HepG2 (cell line): ENCODE measurements around the gene SCYL1. TPM values are rescaled to one million over a fixed set of nuclear protein-coding genes. Genes with fewer than 3 reads are reported as not detected.

Source experiments
- GATAD2A ChIP-seq: IDR thresholded peaks from 2 replicates; pipeline ENCODE4 v1.6.1; 2016
- HBP1 ChIP-seq: IDR thresholded peaks from 2 replicates; pipeline ENCODE4 v1.6.1; 2016; ENCODE audit warnings: low read depth, control low read depth
- PHF20 ChIP-seq: sonication (generic); formaldehyde crosslinking; IDR thresholded peaks from 2 replicates; pipeline ENCODE4 v1.5.0; 2020; ENCODE audit warnings: mild to moderate bottlenecking, missing genetic modification reagents
- POLR2G ChIP-seq: fragments of 200-400 bp; formaldehyde crosslinking; IDR thresholded peaks from 2 replicates; pipeline ENCODE4 v1.6.1; 2018; ENCODE audit warnings: mild to moderate bottlenecking, low read depth, low read length, moderate library complexity
- RCOR2 ChIP-seq: IDR thresholded peaks from 2 replicates; pipeline ENCODE4 v1.6.1; 2016; ENCODE audit warnings: missing biosample characterization, missing genetic modification reagents
- SRSF4 ChIP-seq: fragments of 200-400 bp; formaldehyde crosslinking; IDR thresholded peaks from one replicate; pipeline ENCODE4 v1.6.1; 2018; ENCODE audit warnings: mild to moderate bottlenecking, low read depth, low read length, moderate library complexity; ENCODE audit not compliant: poor library complexity, severe bottlenecking
- YEATS4 ChIP-seq: sonication (generic); formaldehyde crosslinking; IDR thresholded peaks from 2 replicates; pipeline ENCODE4 v1.4.0; 2020; ENCODE audit warnings: missing genetic modification reagents, borderline replicate concordance
- ZBTB40 ChIP-seq, 2 experiments: fragments of 450-650 bp in 1 of 2; sonication (generic) in 1 of 2; formaldehyde crosslinking in 1 of 2; IDR thresholded peaks; 2 replicates each; pipeline versions ENCODE4 v1.6.1 to v1.8.0; 2016 to 2022; ENCODE audit warnings: antibody characterized with exemption in 1 of 2, mild to moderate bottlenecking in 1 of 2, missing genetic modification reagents in 1 of 2
- ZNF350 ChIP-seq: sonication (generic); formaldehyde crosslinking; IDR thresholded peaks from 2 replicates; pipeline ENCODE4 v1.4.0; 2020; ENCODE audit warnings: mild to moderate bottlenecking, low read depth, missing genetic modification reagents, borderline replicate concordance
- ZNF605 ChIP-seq: sonication (generic); formaldehyde crosslinking; IDR thresholded peaks from 2 replicates; pipeline ENCODE4 v1.8.0; 2022; ENCODE audit warnings: mild to moderate bottlenecking, missing genetic modification reagents
- ZNF740 ChIP-seq: sonication (generic); formaldehyde crosslinking; IDR thresholded peaks from 2 replicates; pipeline ENCODE4 v1.4.0; 2020; ENCODE audit warnings: missing genetic modification reagents
- ZNF747 ChIP-seq: sonication (generic); formaldehyde crosslinking; IDR thresholded peaks from 2 replicates; pipeline ENCODE4 v1.8.1; 2023; ENCODE audit warnings: missing genetic modification reagents, mild to moderate bottlenecking, borderline replicate concordance
- polyA plus RNA-seq, 8 experiments: library from polyadenylated mRNA; depleted of rRNA in 3 of 8; stranded (reverse) in 7 of 8; unstranded in 1 of 8; fragments of >200 nt; fragmentation: Illumina TruSeq in 4 of 8; extraction: Trizol in 4 of 8; gene quantifications; 2 replicates each; pipeline versions ENCODE4 v1.2.1 to v1.2.3, GENCODE V29; 2011 to 2016; ENCODE audit warnings: low read depth in 4 of 8, missing spikeins in 1 of 8, mixed read lengths in 1 of 8; ENCODE audit not compliant: insufficient read depth in 1 of 8
- total RNA-seq, 5 experiments: library from RNA; depleted of rRNA; stranded (reverse); fragments of >200 nt; fragmentation: Illumina TruSeq; extraction: Trizol; gene quantifications; 2 replicates each; pipeline ENCODE4 v1.2.3, GENCODE V29; 2016; ENCODE audit warnings: low read depth in 1 of 5
- TF ChIP-seq, protein P1 (sequence below): sonication (generic); formaldehyde crosslinking; IDR thresholded peaks from 2 replicates; pipeline ENCODE4 v1.5.1; 2020; ENCODE audit warnings: mild to moderate bottlenecking, missing genetic modification reagents, moderate library complexity

SCYL1 gene
- total and polyA plus RNA-seq, 2 of the 13 experiments (the other 11 are each of a cell fraction or from before 2014, with no cell fraction given), result 65.9 to 103 TPM

DNA sequence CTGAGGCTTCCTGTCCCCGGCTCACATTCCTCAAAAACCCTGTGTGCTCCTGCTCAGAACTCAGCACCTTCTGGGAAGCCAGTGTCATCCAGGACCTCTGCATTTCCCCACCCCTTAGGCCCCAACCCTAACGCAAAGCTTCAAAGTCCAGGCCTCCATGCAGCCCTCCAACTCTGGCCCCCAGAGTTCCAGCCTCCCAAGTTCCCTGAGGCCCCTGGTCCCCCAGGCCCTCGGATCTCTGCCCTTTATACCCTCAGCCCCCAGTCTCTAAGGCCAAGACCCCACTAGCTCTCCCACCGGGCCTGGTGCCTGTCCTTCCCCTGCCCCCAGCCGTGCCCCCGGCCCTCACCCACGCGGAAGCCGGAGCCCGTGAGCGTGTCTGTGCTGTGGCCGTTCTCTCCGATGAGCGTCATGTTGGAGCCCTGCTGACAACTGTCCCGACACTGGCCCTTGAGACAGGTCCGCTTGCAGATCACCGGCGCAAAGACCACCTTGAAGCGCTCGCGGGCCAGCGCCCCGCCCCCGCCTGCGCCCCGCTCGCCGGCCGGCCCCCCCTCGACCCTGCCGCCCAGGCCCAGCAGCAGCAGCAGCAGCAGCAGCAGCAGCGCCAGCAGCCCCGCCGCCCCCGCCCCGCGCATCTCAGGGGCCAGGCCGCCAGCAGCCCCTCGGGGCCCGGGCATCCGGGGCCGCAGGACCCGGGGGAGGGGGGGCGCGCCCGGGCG lies 32.6 kb downstream of the SCYL1 start (continued):
- TF ChIP-seq ZBTB40 (IDR thresholded peaks at IDR 0.05), result no peak
- peak; percentile 60 for TF ChIP-seq ZBTB40 (CRISPR knock-in tag; IDR thresholded peaks at IDR 0.05)
- TF ChIP-seq POLR2G, result peak; percentile 74
- peak; percentile 64 for TF ChIP-seq GATAD2A
- TF ChIP-seq, protein P1, sequence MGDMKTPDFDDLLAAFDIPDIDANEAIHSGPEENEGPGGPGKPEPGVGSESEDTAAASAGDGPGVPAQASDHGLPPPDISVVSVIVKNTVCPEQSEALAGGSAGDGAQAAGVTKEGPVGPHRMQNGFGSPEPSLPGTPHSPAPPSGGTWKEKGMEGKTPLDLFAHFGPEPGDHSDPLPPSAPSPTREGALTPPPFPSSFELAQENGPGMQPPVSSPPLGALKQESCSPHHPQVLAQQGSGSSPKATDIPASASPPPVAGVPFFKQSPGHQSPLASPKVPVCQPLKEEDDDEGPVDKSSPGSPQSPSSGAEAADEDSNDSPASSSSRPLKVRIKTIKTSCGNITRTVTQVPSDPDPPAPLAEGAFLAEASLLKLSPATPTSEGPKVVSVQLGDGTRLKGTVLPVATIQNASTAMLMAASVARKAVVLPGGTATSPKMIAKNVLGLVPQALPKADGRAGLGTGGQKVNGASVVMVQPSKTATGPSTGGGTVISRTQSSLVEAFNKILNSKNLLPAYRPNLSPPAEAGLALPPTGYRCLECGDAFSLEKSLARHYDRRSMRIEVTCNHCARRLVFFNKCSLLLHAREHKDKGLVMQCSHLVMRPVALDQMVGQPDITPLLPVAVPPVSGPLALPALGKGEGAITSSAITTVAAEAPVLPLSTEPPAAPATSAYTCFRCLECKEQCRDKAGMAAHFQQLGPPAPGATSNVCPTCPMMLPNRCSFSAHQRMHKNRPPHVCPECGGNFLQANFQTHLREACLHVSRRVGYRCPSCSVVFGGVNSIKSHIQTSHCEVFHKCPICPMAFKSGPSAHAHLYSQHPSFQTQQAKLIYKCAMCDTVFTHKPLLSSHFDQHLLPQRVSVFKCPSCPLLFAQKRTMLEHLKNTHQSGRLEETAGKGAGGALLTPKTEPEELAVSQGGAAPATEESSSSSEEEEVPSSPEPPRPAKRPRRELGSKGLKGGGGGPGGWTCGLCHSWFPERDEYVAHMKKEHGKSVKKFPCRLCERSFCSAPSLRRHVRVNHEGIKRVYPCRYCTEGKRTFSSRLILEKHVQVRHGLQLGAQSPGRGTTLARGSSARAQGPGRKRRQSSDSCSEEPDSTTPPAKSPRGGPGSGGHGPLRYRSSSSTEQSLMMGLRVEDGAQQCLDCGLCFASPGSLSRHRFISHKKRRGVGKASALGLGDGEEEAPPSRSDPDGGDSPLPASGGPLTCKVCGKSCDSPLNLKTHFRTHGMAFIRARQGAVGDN (CRISPR knock-in tag), result peak; percentile 71
- peak; percentile 66; the same call in 1 of the 2 replicates for TF ChIP-seq ZNF350 (CRISPR knock-in tag)
- TF ChIP-seq ZNF747, result no peak
- TF ChIP-seq RCOR2 (CRISPR knock-in tag), result no peak
- no peak for TF ChIP-seq HBP1 (CRISPR knock-in tag)
- peak; percentile 19; the same call in 1 of the 2 replicates for TF ChIP-seq PHF20 (CRISPR knock-in tag)
- no peak for TF ChIP-seq SRSF4
- no peak for TF ChIP-seq ZNF740 (CRISPR knock-in tag)
- peak; percentile 26; the same call in 1 of the 2 replicates for TF ChIP-seq YEATS4 (CRISPR knock-in tag)
- TF ChIP-seq ZNF605, result peak; percentile 70; the same call in 1 of the 2 replicates
